HL-60 (cell line): ENCODE results near the gene TEX101.

ENCODE experiments used
- CTCF ChIP-seq: IDR thresholded peaks from one replicate; pipeline ENCODE4 v1.5.1; 2011; ENCODE audit warnings: low read length, control low read depth, inconsistent platforms; ENCODE audit not compliant: insufficient read depth
- GABPA ChIP-seq: IDR thresholded peaks from 2 replicates; pipeline ENCODE4 v1.6.1; 2012; ENCODE audit warnings: low read depth
- SPI1 ChIP-seq: IDR thresholded peaks from 2 replicates; pipeline ENCODE4 v1.6.1; 2012; ENCODE audit warnings: low read depth, mild to moderate bottlenecking, borderline replicate concordance
- TF ChIP-seq, protein P1 (sequence below): IDR thresholded peaks from 2 replicates; pipeline ENCODE4 v1.6.1; 2012; ENCODE audit warnings: low read depth; ENCODE audit not compliant: insufficient replicate concordance

DNA sequence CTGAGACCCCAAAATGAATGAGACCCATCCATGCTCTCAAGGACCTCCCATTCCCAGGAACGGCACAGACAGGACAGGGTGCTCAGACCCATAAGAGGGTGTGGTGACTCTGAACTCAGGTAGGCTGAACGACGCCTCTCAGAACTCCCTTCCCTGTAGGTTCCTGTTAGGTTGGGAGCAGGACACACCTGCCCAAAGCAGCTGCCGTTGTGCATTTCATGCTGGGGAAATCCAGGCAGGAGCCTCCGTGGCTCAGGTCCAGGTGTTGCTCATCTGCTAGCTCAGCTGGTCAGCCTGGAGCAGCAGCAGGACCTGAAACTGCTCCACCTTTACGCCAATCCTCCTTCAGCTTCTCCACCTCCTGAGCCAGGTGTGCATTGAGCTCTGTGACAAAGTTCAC lies 19.1 kb upstream of the TEX101 start:
- no peak for TF ChIP-seq CTCF
- no peak for TF ChIP-seq SPI1
- TF ChIP-seq, protein P1, sequence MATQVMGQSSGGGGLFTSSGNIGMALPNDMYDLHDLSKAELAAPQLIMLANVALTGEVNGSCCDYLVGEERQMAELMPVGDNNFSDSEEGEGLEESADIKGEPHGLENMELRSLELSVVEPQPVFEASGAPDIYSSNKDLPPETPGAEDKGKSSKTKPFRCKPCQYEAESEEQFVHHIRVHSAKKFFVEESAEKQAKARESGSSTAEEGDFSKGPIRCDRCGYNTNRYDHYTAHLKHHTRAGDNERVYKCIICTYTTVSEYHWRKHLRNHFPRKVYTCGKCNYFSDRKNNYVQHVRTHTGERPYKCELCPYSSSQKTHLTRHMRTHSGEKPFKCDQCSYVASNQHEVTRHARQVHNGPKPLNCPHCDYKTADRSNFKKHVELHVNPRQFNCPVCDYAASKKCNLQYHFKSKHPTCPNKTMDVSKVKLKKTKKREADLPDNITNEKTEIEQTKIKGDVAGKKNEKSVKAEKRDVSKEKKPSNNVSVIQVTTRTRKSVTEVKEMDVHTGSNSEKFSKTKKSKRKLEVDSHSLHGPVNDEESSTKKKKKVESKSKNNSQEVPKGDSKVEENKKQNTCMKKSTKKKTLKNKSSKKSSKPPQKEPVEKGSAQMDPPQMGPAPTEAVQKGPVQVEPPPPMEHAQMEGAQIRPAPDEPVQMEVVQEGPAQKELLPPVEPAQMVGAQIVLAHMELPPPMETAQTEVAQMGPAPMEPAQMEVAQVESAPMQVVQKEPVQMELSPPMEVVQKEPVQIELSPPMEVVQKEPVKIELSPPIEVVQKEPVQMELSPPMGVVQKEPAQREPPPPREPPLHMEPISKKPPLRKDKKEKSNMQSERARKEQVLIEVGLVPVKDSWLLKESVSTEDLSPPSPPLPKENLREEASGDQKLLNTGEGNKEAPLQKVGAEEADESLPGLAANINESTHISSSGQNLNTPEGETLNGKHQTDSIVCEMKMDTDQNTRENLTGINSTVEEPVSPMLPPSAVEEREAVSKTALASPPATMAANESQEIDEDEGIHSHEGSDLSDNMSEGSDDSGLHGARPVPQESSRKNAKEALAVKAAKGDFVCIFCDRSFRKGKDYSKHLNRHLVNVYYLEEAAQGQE, result no peak
- TF ChIP-seq GABPA, result no peak
